Erythroblast (primary cell): ENCODE data around the gene PHYHIPL.

ENCODE experiments used
- DNase-seq, 2 experiments: peaks; one replicate each; lab custom pipeline; 2025; lab: John Stamatoyannopoulos, UW
- GATA1 ChIP-seq: IDR thresholded peaks from 2 replicates; pipeline ENCODE4 v1.6.1; 2011; ENCODE audit warnings: low read depth, mild to moderate bottlenecking, control low read depth, low read length, moderate library complexity
- POLR2A ChIP-seq: IDR thresholded peaks from 2 replicates; pipeline ENCODE4 v1.6.1; 2011; ENCODE audit warnings: mild to moderate bottlenecking, low read length

PHYHIPL gene

DNA sequence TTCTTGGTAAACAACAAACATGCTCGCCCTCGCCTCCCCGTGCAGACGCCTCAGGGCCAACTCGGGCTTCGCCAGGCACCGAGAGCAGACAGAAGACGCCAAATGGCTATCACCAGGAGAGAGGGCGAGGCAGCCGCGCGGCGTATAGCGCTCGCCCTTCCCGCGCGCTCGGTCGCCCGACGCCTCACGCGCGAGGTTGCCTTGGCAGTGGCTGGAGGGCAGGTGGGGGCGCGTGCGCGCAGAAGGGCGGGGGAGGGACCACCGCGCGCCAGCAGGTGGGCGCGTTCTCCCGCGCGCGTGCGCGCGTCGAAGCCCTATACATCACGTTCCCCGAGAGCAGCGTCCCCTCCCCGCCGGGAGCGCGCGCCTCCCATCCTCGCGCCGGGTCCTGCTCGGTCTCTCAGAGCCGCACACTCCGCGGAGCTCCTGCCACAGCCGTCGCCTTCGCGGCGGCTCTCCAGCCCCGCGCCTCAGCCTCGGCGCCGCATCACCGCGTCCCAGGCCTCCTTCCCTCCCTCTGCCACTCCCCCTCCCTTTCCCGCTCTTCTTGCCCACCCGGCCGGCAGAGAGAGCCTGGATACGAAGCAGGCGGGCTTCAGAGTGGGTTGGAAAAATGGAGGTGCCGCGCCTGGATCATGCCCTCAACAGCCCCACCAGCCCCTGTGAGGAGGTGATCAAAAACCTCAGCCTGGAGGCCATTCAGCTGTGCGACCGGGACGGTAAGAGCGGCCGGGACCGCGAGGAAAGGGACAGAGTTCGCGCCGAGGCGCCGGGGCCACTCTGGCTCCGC, at the start of gene PHYHIPL:
PHYHIPL (plus strand) TSS at position 403 of the 790 bp plus-strand sequence; CDS start at position 614, 211 bp downstream.
- TF ChIP-seq GATA1 (no peak), POLR2A (no peak)
- DNase-seq: no peak

DNA sequence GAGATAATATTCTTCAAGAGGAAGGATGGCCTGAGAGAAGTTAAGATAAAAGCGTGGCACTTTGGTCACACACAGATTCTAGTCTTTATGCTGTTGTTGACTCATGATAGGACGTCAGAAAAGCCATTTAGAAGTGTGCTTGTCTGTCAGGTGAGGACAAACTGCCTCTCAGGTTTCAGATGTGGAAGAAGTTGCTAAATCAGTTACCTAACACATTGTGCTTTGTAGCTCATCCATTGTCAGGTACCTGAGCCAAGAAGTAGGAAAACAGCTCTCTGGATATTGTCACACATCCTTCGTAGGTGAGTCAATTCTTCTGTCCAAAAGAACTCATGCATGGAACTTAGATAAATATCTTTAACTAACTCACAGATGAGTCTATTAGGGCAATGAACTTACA, 49.5 kb upstream of the PHYHIPL start:
- DNase-seq: no peak
- TF ChIP-seq POLR2A: no peak
- TF ChIP-seq GATA1: no peak

GRCh38 chr10:59127991-59128390, 48.5 kb upstream of the PHYHIPL start:
- DNase-seq: no peak
- no peak for TF ChIP-seq GATA1
- no peak for TF ChIP-seq POLR2A

DNA sequence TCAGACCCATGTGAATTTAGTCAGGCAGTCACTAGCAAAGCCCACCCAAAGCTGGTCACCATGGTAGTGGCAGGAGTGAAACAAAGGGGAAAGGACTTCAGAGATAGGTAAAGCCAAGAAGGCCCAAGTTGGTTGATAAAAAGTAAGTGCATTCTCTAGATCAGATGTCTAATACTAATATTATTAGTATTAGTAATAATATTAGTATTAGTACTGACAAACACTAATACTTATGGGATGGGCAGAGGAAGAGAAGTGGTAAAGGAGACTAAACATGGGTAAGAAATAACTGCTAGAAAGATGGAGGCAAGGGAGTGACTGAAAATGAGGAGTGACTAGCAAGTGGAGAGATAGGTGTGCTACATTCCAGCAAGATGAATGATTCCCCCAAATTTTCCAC, 46.6 kb upstream of the PHYHIPL start:
- TF ChIP-seq POLR2A: no peak
- TF ChIP-seq GATA1: no peak
- DNase-seq: no peak

DNA sequence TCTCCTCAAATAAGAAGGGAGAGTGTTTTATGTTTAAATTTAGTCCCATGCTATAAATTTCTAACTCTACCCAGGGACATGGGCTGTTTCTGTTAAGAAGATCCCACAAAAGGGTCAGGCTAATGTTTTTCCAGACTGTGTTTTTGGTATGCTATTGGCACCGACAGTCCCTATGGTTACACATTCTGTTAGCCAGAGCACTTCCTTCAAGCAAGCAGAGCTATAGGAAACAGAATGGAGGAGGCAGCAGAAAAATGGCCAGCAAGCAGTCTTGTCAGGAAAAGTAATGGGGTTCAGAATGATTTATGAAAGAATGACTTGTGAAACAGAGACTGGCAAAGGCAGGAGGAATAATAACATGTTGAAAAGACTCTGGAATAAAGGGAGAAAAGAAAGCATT, 44.8 kb upstream of the PHYHIPL start:
- no peak for DNase-seq
- TF ChIP-seq POLR2A (no peak), GATA1 (no peak)

- TF ChIP-seq GATA1 (no peak), POLR2A (no peak)
- DNase-seq: no peak
These were observed 42.4 kb upstream of the PHYHIPL start for GRCh38 chr10:59133841-59134593.

DNA sequence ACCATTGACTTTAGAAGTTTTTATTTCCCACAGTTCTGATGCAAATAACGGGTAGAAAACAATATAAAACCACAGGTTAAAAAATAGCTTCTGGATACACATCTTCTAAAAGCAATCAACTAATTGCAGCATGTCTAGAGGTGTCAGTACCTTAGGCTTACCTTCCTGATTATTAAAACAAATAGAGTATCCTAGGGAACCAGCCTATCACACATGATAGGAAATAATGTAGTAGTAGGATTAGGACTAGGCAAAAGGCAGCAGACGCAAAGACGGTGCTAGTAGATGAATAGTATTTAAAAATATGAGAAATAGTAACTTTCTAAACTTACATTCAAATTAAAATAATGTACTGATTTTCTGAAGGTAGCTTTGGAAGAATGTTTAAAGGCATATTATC, 41.7 kb upstream of the PHYHIPL start:
- TF ChIP-seq GATA1 (no peak), POLR2A (no peak)
- DNase-seq: no peak

- TF ChIP-seq POLR2A (no peak), GATA1 (no peak)
- no peak for DNase-seq
These were observed 41.2 kb upstream of the PHYHIPL start for GRCh38 chr10:59135275-59135674.

GRCh38 chr10:59138052-59138451, 38.4 kb upstream of the PHYHIPL start:
- TF ChIP-seq GATA1: no peak
- DNase-seq: no peak

DNA sequence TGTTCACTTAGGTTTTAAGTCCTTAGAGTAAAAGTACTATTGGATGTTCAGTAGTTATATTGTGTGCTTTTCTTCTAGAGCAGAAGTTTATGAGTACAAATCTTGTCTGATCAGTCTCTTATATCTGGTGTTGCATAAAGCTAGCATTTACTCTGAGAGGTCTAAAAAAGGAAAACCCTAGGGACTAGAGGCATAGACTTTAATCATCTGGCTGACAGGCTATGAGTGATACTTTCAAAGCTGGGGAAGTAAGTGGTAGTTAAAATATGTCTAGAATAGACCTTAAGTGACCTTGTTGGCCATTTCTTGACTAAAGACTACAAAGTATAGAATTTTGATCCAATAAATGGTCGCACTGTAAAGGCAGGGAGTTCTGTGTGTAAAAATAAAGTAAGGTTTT, 32.9 kb upstream of the PHYHIPL start:
- TF ChIP-seq GATA1 (no peak), POLR2A (no peak)
- no peak for DNase-seq

DNA sequence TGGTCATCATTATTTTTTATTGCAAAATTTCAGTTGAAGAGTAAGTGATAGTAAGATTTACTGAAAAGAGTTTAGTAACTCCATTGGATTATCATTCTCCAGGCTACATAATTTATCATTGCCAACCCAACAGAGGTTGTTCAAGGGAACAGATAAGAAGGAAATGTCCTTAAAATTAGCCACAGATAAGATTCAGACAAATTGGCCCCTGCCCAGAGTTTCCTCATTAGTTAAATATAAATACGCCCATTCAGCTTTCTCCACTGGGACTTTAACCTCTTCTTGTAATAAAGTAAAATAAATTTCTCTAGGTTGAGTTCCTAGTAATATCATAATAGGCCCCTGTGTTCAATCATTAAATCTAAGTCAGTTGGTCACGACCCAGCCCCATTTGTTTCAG, 27.7 kb upstream of the PHYHIPL start:
- no peak for DNase-seq
- TF ChIP-seq POLR2A (no peak), GATA1 (no peak)

DNA sequence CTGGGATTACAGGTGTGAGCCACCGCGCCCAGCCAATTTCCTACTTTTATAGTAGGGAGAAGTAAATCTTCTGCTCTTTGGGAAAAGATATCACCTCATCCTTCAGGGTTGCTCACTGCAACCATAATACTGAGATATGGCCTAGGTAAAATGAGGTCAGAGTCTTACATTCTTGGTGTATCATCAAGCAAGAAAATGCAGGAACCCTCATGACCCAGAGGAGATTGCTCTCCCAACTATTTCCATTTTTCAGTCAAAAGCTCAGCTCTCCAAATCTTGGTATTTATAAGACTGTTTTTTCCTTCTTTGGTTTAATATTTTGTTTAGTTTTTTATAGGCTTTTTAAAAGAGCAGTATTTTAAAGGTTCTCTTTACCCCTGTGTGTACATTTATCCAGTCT, 20.9 kb upstream of the PHYHIPL start:
- TF ChIP-seq GATA1 (no peak), POLR2A (no peak)
- DNase-seq: no peak

- no peak for DNase-seq
These were observed 8.9 kb upstream of the PHYHIPL start for GRCh38 chr10:59167512-59167911.

DNA sequence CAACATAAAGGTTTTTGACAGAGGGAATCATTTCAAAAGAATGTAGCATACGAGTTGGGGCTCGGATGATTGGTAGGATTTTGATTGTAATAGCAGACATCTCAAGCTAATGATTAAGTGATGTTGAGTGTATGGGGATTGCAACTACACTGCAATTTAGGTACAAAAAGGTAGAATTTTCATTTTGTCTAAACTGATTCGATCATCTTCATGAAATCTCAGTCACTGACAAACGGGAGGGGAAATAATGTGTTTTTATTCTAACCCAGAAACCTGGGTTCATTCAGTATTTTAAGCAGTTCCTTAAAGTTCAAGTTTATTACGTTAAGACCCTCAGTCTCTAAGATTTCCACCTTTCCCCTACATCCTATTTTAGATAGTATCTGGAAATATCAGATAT, 3.9 kb upstream of the PHYHIPL start:
- no peak for TF ChIP-seq GATA1
- TF ChIP-seq POLR2A: no peak
- no peak for DNase-seq

More at GRCh38 chr10:59167512-59167911, 8.9 kb upstream of the PHYHIPL start:
- TF ChIP-seq GATA1 (no peak), POLR2A (no peak)

- no peak for DNase-seq
- TF ChIP-seq POLR2A (no peak), GATA1 (no peak)
These were observed 3.0 kb upstream of the PHYHIPL start for GRCh38 chr10:59173414-59173813.
